ENCODE data around the gene SESN1.

SESN1 gene

DNA sequence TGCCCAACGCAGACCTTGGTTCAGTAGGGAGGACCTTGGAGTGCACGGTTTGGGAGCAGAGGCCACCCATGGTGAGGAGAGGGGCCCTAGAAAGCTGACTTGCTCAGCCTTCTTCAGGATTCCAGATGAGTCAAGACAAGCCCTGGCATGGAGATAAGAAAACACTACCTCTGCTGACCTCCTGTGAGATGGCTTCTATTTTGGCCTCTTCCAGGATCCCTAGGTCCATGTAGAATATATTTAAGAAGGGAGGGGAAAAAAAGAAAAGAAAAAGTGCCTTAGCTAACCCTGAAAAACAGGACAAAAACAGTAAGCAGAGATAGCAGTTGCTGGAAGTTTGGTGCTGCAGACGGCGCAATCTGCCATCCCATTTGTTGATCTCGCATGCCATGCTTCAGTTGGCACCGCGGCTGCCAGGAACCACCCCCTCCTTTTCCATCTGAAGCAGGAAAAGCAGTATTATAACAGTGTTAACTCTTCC lies 146.4 kb downstream of the SESN1 start:
- H3K27ac ChIP-seq: no peak overlapping the region
- H3K36me3 ChIP-seq: no peaks in the 10 kb centered on the region
- TF ChIP-seq, protein P1, sequence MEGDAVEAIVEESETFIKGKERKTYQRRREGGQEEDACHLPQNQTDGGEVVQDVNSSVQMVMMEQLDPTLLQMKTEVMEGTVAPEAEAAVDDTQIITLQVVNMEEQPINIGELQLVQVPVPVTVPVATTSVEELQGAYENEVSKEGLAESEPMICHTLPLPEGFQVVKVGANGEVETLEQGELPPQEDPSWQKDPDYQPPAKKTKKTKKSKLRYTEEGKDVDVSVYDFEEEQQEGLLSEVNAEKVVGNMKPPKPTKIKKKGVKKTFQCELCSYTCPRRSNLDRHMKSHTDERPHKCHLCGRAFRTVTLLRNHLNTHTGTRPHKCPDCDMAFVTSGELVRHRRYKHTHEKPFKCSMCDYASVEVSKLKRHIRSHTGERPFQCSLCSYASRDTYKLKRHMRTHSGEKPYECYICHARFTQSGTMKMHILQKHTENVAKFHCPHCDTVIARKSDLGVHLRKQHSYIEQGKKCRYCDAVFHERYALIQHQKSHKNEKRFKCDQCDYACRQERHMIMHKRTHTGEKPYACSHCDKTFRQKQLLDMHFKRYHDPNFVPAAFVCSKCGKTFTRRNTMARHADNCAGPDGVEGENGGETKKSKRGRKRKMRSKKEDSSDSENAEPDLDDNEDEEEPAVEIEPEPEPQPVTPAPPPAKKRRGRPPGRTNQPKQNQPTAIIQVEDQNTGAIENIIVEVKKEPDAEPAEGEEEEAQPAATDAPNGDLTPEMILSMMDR (IDR thresholded peaks at IDR 0.05; ENCODE audit: low read depth, low read length): no peak
- no peaks in the 10 kb centered on the region for H3K27me3 ChIP-seq (ENCODE audit: insufficient read depth, low read depth, severe bottlenecking)
- no peak for DNase-seq
- no peaks in the 10 kb centered on the region for H3K9me3 ChIP-seq (ENCODE audit: severe bottlenecking)
- no peak overlapping the region for H3K4me3 ChIP-seq (ENCODE audit: low read depth, low read length)

DNA sequence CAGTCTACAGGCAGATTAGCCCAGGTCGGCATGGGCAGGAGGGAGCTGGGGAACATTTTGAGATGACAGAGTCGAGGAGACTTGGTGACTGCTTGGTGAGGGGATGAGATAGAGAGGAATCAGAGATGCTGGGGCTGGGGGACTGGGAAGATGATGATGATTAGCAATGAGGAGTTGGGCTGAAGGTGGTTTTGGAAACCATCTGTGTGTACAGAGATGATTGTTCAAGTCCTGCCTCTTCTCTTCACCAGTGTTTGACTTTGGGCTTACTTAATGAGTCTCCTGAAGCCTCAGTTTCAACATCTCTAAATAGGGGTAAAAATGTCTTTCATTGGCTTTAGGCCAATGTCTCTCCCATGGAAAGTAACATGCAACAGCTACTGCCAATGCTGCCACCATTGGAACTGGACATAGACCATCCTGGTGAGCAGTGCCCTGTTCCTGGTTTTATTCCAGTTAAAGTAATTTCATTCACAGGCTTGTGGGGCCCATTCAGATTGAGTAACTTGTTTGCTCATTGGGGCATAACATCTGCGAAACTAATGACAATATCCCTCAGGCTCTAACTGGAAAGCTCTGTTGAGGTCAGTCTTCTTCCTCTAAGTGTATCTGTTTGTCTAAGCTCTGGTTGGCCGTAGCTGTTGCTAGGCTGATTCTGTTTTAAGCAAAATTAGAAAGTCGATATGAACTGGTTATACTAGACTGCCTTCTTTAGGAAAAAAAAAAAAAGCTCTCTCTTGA lies 147.4 kb downstream of the SESN1 start:
- TF ChIP-seq, protein P1 (IDR thresholded peaks at IDR 0.05; ENCODE audit: low read depth, low read length): no peak
- no peak for DNase-seq
- H3K27me3 ChIP-seq (ENCODE audit: insufficient read depth, low read depth, severe bottlenecking): no peaks in the 10 kb centered on the region
- no peaks in the 10 kb centered on the region for H3K9me3 ChIP-seq (ENCODE audit: severe bottlenecking)
- no peak overlapping the region for H3K4me3 ChIP-seq (ENCODE audit: low read depth, low read length)
- H3K27ac ChIP-seq: no peak overlapping the region
- no peaks in the 10 kb centered on the region for H3K36me3 ChIP-seq

DNA sequence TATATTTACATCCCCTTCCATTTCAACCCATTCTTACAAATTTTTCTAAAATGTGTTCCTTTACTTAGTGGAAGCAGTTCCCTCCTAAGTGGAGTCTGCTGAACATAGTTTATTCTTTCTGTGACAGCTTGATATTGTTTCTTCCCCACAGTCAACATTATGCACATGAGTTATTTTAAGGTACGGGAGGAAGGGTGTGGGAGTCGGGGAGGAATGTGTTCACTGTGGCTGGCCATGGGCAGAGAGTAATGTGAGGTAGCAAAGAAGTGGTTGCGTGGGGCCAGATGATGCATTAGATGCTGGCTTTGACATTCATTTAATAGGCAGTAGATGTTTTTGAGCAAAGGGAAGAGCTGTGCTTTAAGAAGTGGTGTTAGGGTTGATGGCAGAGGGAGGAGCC lies 148.0 kb downstream of the SESN1 start:
- Histone ChIP-seq H3K9me3 (ENCODE audit: severe bottlenecking) (no peaks in the 10 kb centered on the region), H3K27ac (no peak overlapping the region), H3K27me3 (ENCODE audit: insufficient read depth, low read depth, severe bottlenecking) (no peaks in the 10 kb centered on the region), H3K4me3 (ENCODE audit: low read depth, low read length) (no peak overlapping the region), H3K36me3 (no peaks in the 10 kb centered on the region)
- no peak for DNase-seq
- TF ChIP-seq, protein P1 (IDR thresholded peaks at IDR 0.05; ENCODE audit: low read depth, low read length): no peak

DNA sequence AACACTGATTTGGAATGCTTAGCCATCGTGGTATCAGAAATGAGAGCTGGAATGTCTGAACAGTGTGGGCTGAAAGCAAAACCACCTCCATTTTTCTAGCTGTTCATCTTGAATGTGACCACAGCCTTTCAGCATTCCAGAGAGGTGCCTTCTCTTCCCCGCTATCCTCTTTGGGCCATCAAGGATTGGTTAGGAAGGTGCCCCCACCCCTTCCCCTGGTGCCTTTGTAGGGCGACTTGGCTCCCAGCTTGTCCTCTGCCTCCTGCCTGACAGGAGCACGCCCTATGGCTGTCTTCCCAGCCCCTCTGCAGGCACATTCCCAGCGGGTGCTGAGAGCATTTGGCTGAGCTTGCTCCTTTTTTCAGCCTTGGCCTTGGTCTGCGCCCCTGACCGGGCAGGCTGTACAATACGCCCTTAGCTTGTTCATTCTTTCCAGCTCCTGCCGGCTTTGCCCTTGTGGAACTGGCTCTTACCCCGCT lies 148.9 kb downstream of the SESN1 start:
- Histone ChIP-seq H3K36me3 (no peaks in the 10 kb centered on the region), H3K27me3 (ENCODE audit: insufficient read depth, low read depth, severe bottlenecking) (no peaks in the 10 kb centered on the region), H3K4me3 (ENCODE audit: low read depth, low read length) (no peak overlapping the region), H3K9me3 (ENCODE audit: severe bottlenecking) (no peaks in the 10 kb centered on the region), H3K27ac (no peak overlapping the region)
- DNase-seq: no peak
- TF ChIP-seq, protein P1 (IDR thresholded peaks at IDR 0.05; ENCODE audit: low read depth, low read length): no peak

DNA sequence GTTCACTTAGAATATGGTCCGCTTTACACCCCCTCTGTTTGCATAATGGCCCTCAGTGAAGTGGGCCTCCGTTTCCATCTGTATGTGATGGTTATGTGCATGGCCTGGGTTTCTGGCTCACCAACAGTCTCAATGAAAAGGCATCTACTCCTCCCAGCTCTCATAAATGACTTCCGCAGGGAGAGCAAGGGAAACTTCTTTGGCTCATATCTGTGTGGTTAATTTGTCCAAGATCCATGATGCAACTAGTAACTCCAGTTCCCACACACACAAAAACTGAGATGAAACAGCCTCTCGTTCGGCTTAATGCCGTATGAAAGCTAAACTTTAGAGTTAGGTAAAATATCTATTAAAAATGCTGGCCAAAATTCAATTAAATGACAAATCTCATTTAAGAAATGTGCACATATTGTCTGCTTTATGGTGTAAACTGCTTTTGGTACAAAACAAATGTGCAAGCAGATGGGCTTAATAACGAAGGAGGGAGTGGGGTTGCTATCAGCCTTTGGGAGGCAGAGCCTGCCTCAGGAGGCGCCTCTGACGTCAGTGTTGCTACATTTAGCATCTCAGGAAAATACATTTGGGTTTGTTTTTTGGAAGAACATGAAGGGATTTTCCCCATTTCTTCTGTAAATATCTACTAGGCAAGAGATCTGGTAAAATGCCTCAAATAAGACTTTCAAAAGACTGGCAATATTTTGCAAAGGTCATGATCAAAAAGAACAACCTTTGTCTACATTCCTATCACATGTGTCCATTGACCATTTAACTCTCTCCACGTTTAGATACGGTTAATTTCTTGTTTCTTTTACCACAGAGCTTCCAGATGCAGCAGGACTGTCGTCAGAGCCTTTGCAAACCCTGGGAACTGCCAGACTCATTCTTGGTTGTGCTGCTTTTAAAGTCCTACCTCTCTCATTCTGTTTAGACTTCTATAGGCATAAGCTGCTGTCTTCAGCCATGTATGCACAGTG lies 149.7 kb downstream of the SESN1 start:
- TF ChIP-seq, protein P1 (IDR thresholded peaks at IDR 0.05; ENCODE audit: low read depth, low read length): no peak
- no peak for DNase-seq
- H3K4me3 ChIP-seq (ENCODE audit: low read depth, low read length): no peak overlapping the region
- H3K27ac ChIP-seq: no peak overlapping the region
- no peaks in the 10 kb centered on the region for H3K9me3 ChIP-seq (ENCODE audit: severe bottlenecking)
- H3K27me3 ChIP-seq (ENCODE audit: insufficient read depth, low read depth, severe bottlenecking): no peaks in the 10 kb centered on the region
- no peaks in the 10 kb centered on the region for H3K36me3 ChIP-seq

All from WERI-Rb-1 (cell line).